ENCODE measurements around the gene WDR6. TPM values are rescaled to one million over a fixed set of nuclear protein-coding genes. Genes with fewer than 3 reads are reported as not detected.

The WDR6 gene
- total RNA-seq, 2 donors from 2014 or later = 92.3 to 150 TPM

DNA sequence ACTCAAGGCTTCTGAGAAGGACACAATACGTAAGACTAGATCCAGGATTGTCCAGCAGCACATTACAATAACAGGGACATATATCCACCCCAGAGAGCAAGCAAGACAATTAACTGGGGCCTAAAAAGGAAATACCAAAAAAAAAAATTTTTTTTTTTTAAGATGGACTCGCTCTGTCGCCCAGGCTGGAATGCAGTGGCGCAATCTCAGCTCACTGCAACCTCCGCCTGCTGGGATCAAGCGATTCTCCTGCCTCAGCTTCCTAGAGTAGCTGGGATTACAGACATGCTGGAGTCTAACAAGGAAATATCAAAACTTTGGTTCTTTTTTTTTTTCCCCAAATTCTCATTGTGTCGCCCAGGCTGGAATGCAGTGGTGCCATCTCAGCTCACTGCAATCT, 50.8 kb downstream of the WDR6 start:
- no peak overlapping the region for H3K4me3 ChIP-seq
- TF ChIP-seq, protein P1, sequence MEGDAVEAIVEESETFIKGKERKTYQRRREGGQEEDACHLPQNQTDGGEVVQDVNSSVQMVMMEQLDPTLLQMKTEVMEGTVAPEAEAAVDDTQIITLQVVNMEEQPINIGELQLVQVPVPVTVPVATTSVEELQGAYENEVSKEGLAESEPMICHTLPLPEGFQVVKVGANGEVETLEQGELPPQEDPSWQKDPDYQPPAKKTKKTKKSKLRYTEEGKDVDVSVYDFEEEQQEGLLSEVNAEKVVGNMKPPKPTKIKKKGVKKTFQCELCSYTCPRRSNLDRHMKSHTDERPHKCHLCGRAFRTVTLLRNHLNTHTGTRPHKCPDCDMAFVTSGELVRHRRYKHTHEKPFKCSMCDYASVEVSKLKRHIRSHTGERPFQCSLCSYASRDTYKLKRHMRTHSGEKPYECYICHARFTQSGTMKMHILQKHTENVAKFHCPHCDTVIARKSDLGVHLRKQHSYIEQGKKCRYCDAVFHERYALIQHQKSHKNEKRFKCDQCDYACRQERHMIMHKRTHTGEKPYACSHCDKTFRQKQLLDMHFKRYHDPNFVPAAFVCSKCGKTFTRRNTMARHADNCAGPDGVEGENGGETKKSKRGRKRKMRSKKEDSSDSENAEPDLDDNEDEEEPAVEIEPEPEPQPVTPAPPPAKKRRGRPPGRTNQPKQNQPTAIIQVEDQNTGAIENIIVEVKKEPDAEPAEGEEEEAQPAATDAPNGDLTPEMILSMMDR (IDR thresholded peaks at IDR 0.05) = no peak
- DNase-seq = no peak
- no peaks in the 10 kb centered on the region for H3K4me1 ChIP-seq
- H3K9me3 ChIP-seq = no peaks in the 10 kb centered on the region
- no peak overlapping the region for H3K9ac ChIP-seq (ENCODE audit: low read depth in 2 of 2, low read length in 2 of 2)
- H3K27me3 ChIP-seq = no peaks in the 10 kb centered on the region
- intact Hi-C loops (cut with DNase I) = no loop called here
- H3K36me3 ChIP-seq = peaks cover 8% of the 10 kb centered on the region
- no peak overlapping the region for H3K27ac ChIP-seq

Small RNA genes lying within 50 kb of the gene (microRNA-seq; reads per million reads assigned to microRNA genes)
- gene MIR191 (15,991 reads per million, percentile 95 among the genes with 10 or more reads in this experiment), gene MIR425 (6,646 reads per million, percentile 92 among the genes with 10 or more reads in this experiment)

Other genes starting within 250 kb of the WDR6 start
- 100 to 1,000 TPM in 1 of 2 donors, 10 to 100 TPM in 1; 66.8 to 117 TPM for gene PRKAR2A, start 159.5 kb upstream of the WDR6 start, total RNA-seq
- gene SLC25A20, start 108.5 kb upstream of the WDR6 start, total RNA-seq = 10 to 100 TPM; 28.6 to 31.5 TPM
- 10 to 100 TPM; 55.6 to 77.4 TPM for gene ARIH2, start 88.5 kb upstream of the WDR6 start, total RNA-seq
- gene P4HTM, start 17.1 kb upstream of the WDR6 start, total RNA-seq = 10 to 100 TPM; 34.9 to 73.9 TPM
- gene DALRD3, start 11.2 kb downstream of the WDR6 start, total RNA-seq = 10 to 100 TPM; 22.0 to 23.5 TPM
- 10 to 100 TPM; 62.2 to 98.4 TPM for gene NDUFAF3, start 14.7 kb downstream of the WDR6 start, total RNA-seq
- 100 to 1,000 TPM; 126 to 249 TPM for gene IMPDH2, start 22.0 kb downstream of the WDR6 start, total RNA-seq
- 10 to 100 TPM; 59.8 to 76.0 TPM for gene QRICH1, start 86.7 kb downstream of the WDR6 start, total RNA-seq
- gene QARS1, start 97.4 kb downstream of the WDR6 start, total RNA-seq = 100 to 1,000 TPM; 371 to 374 TPM
- 10 to 100 TPM; 59.1 to 81.0 TPM for gene USP19, start 113.4 kb downstream of the WDR6 start, total RNA-seq
- 100 to 1,000 TPM in 1 of 2 donors, 10 to 100 TPM in 1; 83.5 to 112 TPM for gene LAMB2, start 125.7 kb downstream of the WDR6 start, total RNA-seq
- gene CCDC71, start 158.9 kb downstream of the WDR6 start, total RNA-seq = 10 to 100 TPM; 17.8 to 22.6 TPM
- 1 to 10 TPM; 5.1 to 9.4 TPM for gene KLHDC8B, start 164.2 kb downstream of the WDR6 start, total RNA-seq

Measured in colonic mucosa (tissue), 4 donors.